Adrenal gland (tissue), 12 donors: ENCODE data around the gene ADSS1. TPM values are rescaled to one million over a fixed set of nuclear protein-coding genes. Genes with fewer than 3 reads are reported as not detected.
A peak's percentile ranks its signal among the peaks of the same experiment; 100 is the strongest.

ENCODE experiments used
- DNase-seq, 7 donors: peaks; one replicate each; pipeline ENCODE4 v3.0.0-alpha.2; 2019 to 2020
- H3K27ac ChIP-seq, 5 donors: fragments of 200-600 bp; sonication (generic) in 4 of 5; 1 replicate in 3 of 5; 2 replicates in 2 of 5; pipeline versions ENCODE4 v1.5.1 to v1.8.0; 2016 to 2020; ENCODE audit warnings: mild to moderate bottlenecking in 1 of 5
- H3K27me3 ChIP-seq: fragments of 200-600 bp; 2 replicates; pipeline ENCODE4 v1.8.0; 2021
- H3K36me3 ChIP-seq, 2 donors: fragments of 200-600 bp; replicated peaks in 1 of 2; 1 replicate in 1 of 2; 2 replicates in 1 of 2; pipeline versions ENCODE4 v1.5.1 to v1.8.0; 2018 to 2022
- H3K4me1 ChIP-seq, 2 donors: fragments of 200-600 bp; replicated peaks in 1 of 2; 1 replicate in 1 of 2; 2 replicates in 1 of 2; pipeline versions ENCODE4 v1.5.1 to v1.8.0; 2018 to 2021
- H3K4me3 ChIP-seq, 4 donors: fragments of 200-600 bp; sonication (generic) in 3 of 4; one replicate each; pipeline ENCODE4 v1.5.1; 2016 to 2018
- H3K9me3 ChIP-seq, 3 donors: fragments of 200-600 bp; sonication (generic) in 1 of 3; replicated peaks in 1 of 3; 1 replicate in 2 of 3; 2 replicates in 1 of 3; pipeline versions ENCODE4 v1.5.1 to v1.8.0; 2016 to 2021
- CTCF ChIP-seq, 6 experiments: fragments of 450-650 bp in 4 of 6; fragments of 200-600 bp in 2 of 6; sonication (generic) in 1 of 6; IDR thresholded peaks; 1 replicate in 5 of 6; 2 replicates in 1 of 6; pipeline versions ENCODE4 v1.5.1 to v1.8.0; 2016 to 2021; ENCODE audit warnings: antibody characterized with exemption in 6 of 6, mild to moderate bottlenecking in 2 of 6, moderate library complexity in 1 of 6
- POLR2A ChIP-seq, 2 donors: fragments of 450-650 bp; IDR thresholded peaks; one replicate each; pipeline ENCODE4 v1.6.1; 2017; ENCODE audit warnings: antibody characterized with exemption in 2 of 2, mild to moderate bottlenecking in 2 of 2, moderate library complexity in 1 of 2
- WGBS, 4 donors: extraction: QIAGEN DNeasy Blood & Tissue Kit in 2 of 4; methylation state at CpG; one replicate each; pipeline versions ENCODE4 v1.1.5 to v1.1.7; 2013 to 2017; 5-methylcytosine and 5-hydroxymethylcytosine counted together
- intact Hi-C, 2 donors: fragments of 100-400 bp; cut with DNase I; formaldehyde crosslinking; loops; one replicate each; pipeline versions ENCODE4 v1.14.1 to v1.15.0; 2022 to 2023
- polyA plus RNA-seq, 3 donors: library from polyadenylated mRNA; stranded (reverse); fragments of 200-250 nt in 2 of 3; fragments of 350-450 nt in 1 of 3; fragmentation: Illumina TruSeq in 1 of 3; extraction: RNeasy Lipid Tissue Mini Kit (QIAGEN cat#74804) in 1 of 3; gene quantifications; one replicate each; pipeline ENCODE4 v1.2.3, GENCODE V29; 2013 to 2014
- total RNA-seq, 9 donors: library from RNA; depleted of rRNA in 4 of 9; stranded (reverse); fragments of >200 nt in 4 of 9; fragments of 120-200 nt in 1 of 9; fragmentation: NEBNext Ultra II Directional in 1 of 9; extraction: Animal tissue kit (Norgen Biotek cat#: 25700) in 1 of 9; gene quantifications; one replicate each; pipeline versions ENCODE4 v1.1.0 to v1.2.4, GENCODE V29; 2013 to 2023
- donor health status: healthy with polysubstance abuse.
- donor health status: Bipolar disorder and iron deficiency.
- donor health status: DM: yes; HTN: yes; CAD: no.
- donor health status: DM: no; HTN: no; CAD: no.
- donor health status: DM: no; HTN: no; CAD: no.
- donor health status: DM: yes; HTN: yes; CAD: no.

Gene ADSS1
- total and polyA plus RNA-seq, 12 donors, result 4.0 to 39.1 (median 16.9) TPM

- Histone ChIP-seq H3K4me1 (peaks cover 0 to 4% of the 10 kb centered on the region in 2 donors), H3K36me3 (peaks cover 0 to 34% of the 10 kb centered on the region in 2 donors), H3K27ac (peak overlapping the region in 2 of 5 donors; percentile 67 to 74), H3K9me3 (no peaks in the 10 kb centered on the region), H3K27me3 (no peaks in the 10 kb centered on the region), H3K4me3 (no peak overlapping the region)
- no peak for TF ChIP-seq CTCF (IDR thresholded peaks at IDR 0.05)
- TF ChIP-seq POLR2A (IDR thresholded peaks at IDR 0.05), result no peak
- intact Hi-C loops, result loop anchor here (5.0 kb wide), 1 partner anchor 53 kb away; no protein-coding TSS in a partner anchor
- WGBS, 4 donors, result 71 to 76% (median 73%) methylated on average over 17 to 18 of the region's 18 CpGs
- no peak for DNase-seq
Measured at GRCh38 chr14:104769324-104770071, 45.5 kb downstream of the ADSS1 start.

GRCh38 chr14:104770072-104770579 is 46.1 kb downstream of the ADSS1 start:
- Histone ChIP-seq H3K4me3 (no peak overlapping the region), H3K27me3 (no peaks in the 10 kb centered on the region), H3K9me3 (no peaks in the 10 kb centered on the region), H3K36me3 (peaks cover 0 to 40% of the 10 kb centered on the region in 2 donors), H3K4me1 (peaks cover 0 to 4% of the 10 kb centered on the region in 2 donors), H3K27ac (no peak overlapping the region)
- 78 to 84% (median 81%) methylated on average over 13 to 24 of the region's 24 CpGs for WGBS, 4 donors
- DNase-seq, result no peak
- intact Hi-C loops, result loop anchor here (5.0 kb wide), 1 partner anchor 52 kb away; no protein-coding TSS in a partner anchor
- TF ChIP-seq POLR2A (IDR thresholded peaks at IDR 0.05), result no peak
- TF ChIP-seq CTCF (IDR thresholded peaks at IDR 0.05), result no peak

- Histone ChIP-seq H3K4me1 (peaks cover 0 to 4% of the 10 kb centered on the region in 2 donors), H3K4me3 (no peak overlapping the region), H3K36me3 (peaks cover 0 to 46% of the 10 kb centered on the region in 2 donors), H3K9me3 (no peaks in the 10 kb centered on the region), H3K27ac (no peak overlapping the region), H3K27me3 (no peaks in the 10 kb centered on the region)
- 88 to 98% (median 93%) methylated on average over 3 to 5 of the region's 5 CpGs for WGBS, 4 donors
- intact Hi-C loops, result loop anchor here (5.0 kb wide), 1 partner anchor 51 kb away; no protein-coding TSS in a partner anchor
- no peak for DNase-seq
- TF ChIP-seq POLR2A (IDR thresholded peaks at IDR 0.05), result no peak
- peak; percentile 12 to 51 (median 42) for TF ChIP-seq CTCF (IDR thresholded peaks at IDR 0.05)
Measured at GRCh38 chr14:104770851-104771272, 46.8 kb downstream of the ADSS1 start.

- intact Hi-C loops, result loop anchor here (5.0 kb wide), 1 partner anchor 51 kb away; no protein-coding TSS in a partner anchor
- Histone ChIP-seq H3K9me3 (no peaks in the 10 kb centered on the region), H3K4me1 (peaks cover 0 to 4% of the 10 kb centered on the region in 2 donors), H3K27me3 (no peaks in the 10 kb centered on the region), H3K36me3 (peaks cover 0 to 49% of the 10 kb centered on the region in 2 donors), H3K4me3 (no peak overlapping the region), H3K27ac (no peak overlapping the region)
- no peak for DNase-seq
- WGBS, 4 donors, result 78 to 99% (median 95%) methylated on average over 3 to 4 of the region's 4 CpGs
- TF ChIP-seq CTCF (IDR thresholded peaks at IDR 0.05), result no peak
- TF ChIP-seq POLR2A (IDR thresholded peaks at IDR 0.05), result no peak
Measured at GRCh38 chr14:104771374-104771773, 47.3 kb downstream of the ADSS1 start.
